Measurements from ENCODE around the gene ZNF236.

GRCh38 chr18:76850112-76850511 lies 27.8 kb downstream of the ZNF236 start:
- TF ChIP-seq POLR2A (IDR thresholded peaks at IDR 0.05): no peak
- TF ChIP-seq, protein P1, sequence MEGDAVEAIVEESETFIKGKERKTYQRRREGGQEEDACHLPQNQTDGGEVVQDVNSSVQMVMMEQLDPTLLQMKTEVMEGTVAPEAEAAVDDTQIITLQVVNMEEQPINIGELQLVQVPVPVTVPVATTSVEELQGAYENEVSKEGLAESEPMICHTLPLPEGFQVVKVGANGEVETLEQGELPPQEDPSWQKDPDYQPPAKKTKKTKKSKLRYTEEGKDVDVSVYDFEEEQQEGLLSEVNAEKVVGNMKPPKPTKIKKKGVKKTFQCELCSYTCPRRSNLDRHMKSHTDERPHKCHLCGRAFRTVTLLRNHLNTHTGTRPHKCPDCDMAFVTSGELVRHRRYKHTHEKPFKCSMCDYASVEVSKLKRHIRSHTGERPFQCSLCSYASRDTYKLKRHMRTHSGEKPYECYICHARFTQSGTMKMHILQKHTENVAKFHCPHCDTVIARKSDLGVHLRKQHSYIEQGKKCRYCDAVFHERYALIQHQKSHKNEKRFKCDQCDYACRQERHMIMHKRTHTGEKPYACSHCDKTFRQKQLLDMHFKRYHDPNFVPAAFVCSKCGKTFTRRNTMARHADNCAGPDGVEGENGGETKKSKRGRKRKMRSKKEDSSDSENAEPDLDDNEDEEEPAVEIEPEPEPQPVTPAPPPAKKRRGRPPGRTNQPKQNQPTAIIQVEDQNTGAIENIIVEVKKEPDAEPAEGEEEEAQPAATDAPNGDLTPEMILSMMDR (IDR thresholded peaks at IDR 0.05): no peak
